Ascending aorta (tissue), 2 donors: ENCODE data around the gene KDM5B. TPM values are rescaled to one million over a fixed set of nuclear protein-coding genes. Genes with fewer than 3 reads are reported as not detected.
A peak's percentile ranks its signal among the peaks of the same experiment; 100 is the strongest.

Experiments used
- DNase-seq, 2 donors: peaks; one replicate each; pipeline ENCODE4 v3.0.0-alpha.2; 2019; ENCODE audit warnings: low spot score in 2 of 2
- H3K27ac ChIP-seq, 2 donors: fragments of 200-600 bp; sonication (generic); one replicate each; pipeline ENCODE4 v1.5.1; 2016 to 2017; ENCODE audit warnings: mild to moderate bottlenecking in 1 of 2
- H3K27me3 ChIP-seq: fragments of 200-600 bp; sonication (generic); one replicate; pipeline ENCODE4 v1.5.1; 2017
- H3K36me3 ChIP-seq, 2 donors: fragments of 200-600 bp; sonication (generic); one replicate each; pipeline ENCODE4 v1.5.1; 2016
- H3K4me1 ChIP-seq, 2 donors: fragments of 200-600 bp; sonication (generic); one replicate each; pipeline ENCODE4 v1.5.1; 2016 to 2017; ENCODE audit warnings: mild to moderate bottlenecking in 1 of 2
- H3K4me3 ChIP-seq, 2 donors: fragments of 200-600 bp; sonication (generic); one replicate each; pipeline ENCODE4 v1.5.1; 2016 to 2017; ENCODE audit warnings: mild to moderate bottlenecking in 1 of 2
- H3K9me3 ChIP-seq, 2 donors: fragments of 200-600 bp; sonication (generic); one replicate each; pipeline ENCODE4 v1.5.1; 2016
- CTCF ChIP-seq, 3 experiments: fragments of 200-600 bp in 2 of 3; fragments of 450-650 bp in 1 of 3; sonication (generic) in 2 of 3; IDR thresholded peaks; one replicate each; pipeline ENCODE4 v1.5.1; 2016 to 2019; ENCODE audit warnings: antibody characterized with exemption in 3 of 3, mild to moderate bottlenecking in 1 of 3, moderate library complexity in 1 of 3
- intact Hi-C: fragments of 100-400 bp; cut with DNase I; formaldehyde crosslinking; loops from one replicate; pipeline ENCODE4 v1.15.1; 2023
- total RNA-seq: library from RNA; depleted of rRNA; stranded (reverse); fragments of >200 nt; gene quantifications from one replicate; pipeline ENCODE4 v1.1.0, GENCODE V29; 2016

KDM5B gene
- total RNA-seq, 1 donor from 2014 or later: 61.7 TPM

GRCh38 chr1:202806845-202807450 lies 1.3 kb downstream of the KDM5B start:
- H3K27ac ChIP-seq: peak overlapping the region; percentile 75 to 80
- DNase-seq: no peak
- H3K4me3 ChIP-seq: peak overlapping the region; percentile 90 to 94
- H3K9me3 ChIP-seq: no peaks in the 10 kb centered on the region
- peaks cover 0 to 11% of the 10 kb centered on the region in 2 donors for H3K4me1 ChIP-seq
- intact Hi-C loops: loop anchor here (2.0 kb wide), 1 partner anchor 200 kb away; the partner anchor contains the start of gene TMEM183A
- H3K36me3 ChIP-seq: no peaks in the 10 kb centered on the region
- H3K27me3 ChIP-seq: no peaks in the 10 kb centered on the region
- TF ChIP-seq CTCF (IDR thresholded peaks at IDR 0.05): no peak

GRCh38 chr1:202805886-202806844 lies 2.1 kb downstream of the KDM5B start:
- Histone ChIP-seq H3K27ac (peak overlapping the region; percentile 75 to 80), H3K4me3 (peak overlapping the region; percentile 90 to 94), H3K4me1 (peaks cover 0 to 6% of the 10 kb centered on the region in 2 donors), H3K36me3 (no peaks in the 10 kb centered on the region), H3K27me3 (no peaks in the 10 kb centered on the region), H3K9me3 (no peaks in the 10 kb centered on the region)
- intact Hi-C loops: loop anchor here (2.0 kb wide), 1 partner anchor 201 kb away; the partner anchor contains the start of gene TMEM183A
- TF ChIP-seq CTCF (IDR thresholded peaks at IDR 0.05): no peak
- no peak for DNase-seq

GRCh38 chr1:202804126-202804525 lies 4.1 kb downstream of the KDM5B start:
- Histone ChIP-seq H3K27me3 (no peaks in the 10 kb centered on the region), H3K4me1 (peaks cover 0 to 6% of the 10 kb centered on the region in 2 donors), H3K27ac (no peak overlapping the region), H3K4me3 (no peak overlapping the region), H3K36me3 (no peaks in the 10 kb centered on the region), H3K9me3 (no peaks in the 10 kb centered on the region)
- no peak for TF ChIP-seq CTCF (IDR thresholded peaks at IDR 0.05)
- intact Hi-C loops: no loop called here
- DNase-seq: no peak

- intact Hi-C loops: no loop called here
- no peak for TF ChIP-seq CTCF (IDR thresholded peaks at IDR 0.05)
- DNase-seq: no peak
Observed at GRCh38 chr1:202802998-202803932, 5.0 kb downstream of the KDM5B start.

GRCh38 chr1:202802034-202802433 lies 6.2 kb downstream of the KDM5B start:
- Histone ChIP-seq H3K27ac (no peak overlapping the region), H3K4me1 (peaks cover 0 to 6% of the 10 kb centered on the region in 2 donors), H3K9me3 (no peaks in the 10 kb centered on the region), H3K27me3 (no peaks in the 10 kb centered on the region), H3K36me3 (no peaks in the 10 kb centered on the region), H3K4me3 (no peak overlapping the region)
- no peak for TF ChIP-seq CTCF (IDR thresholded peaks at IDR 0.05)
- no peak for DNase-seq
- intact Hi-C loops: no loop called here

More at GRCh38 chr1:202802998-202803932, 5.0 kb downstream of the KDM5B start:
- no peak overlapping the region for H3K27ac ChIP-seq
- no peaks in the 10 kb centered on the region for H3K36me3 ChIP-seq
- H3K9me3 ChIP-seq: no peaks in the 10 kb centered on the region
- peaks cover 0 to 6% of the 10 kb centered on the region in 2 donors for H3K4me1 ChIP-seq
- H3K4me3 ChIP-seq: no peak overlapping the region
- H3K27me3 ChIP-seq: no peaks in the 10 kb centered on the region
